IPS-15b (cell line): Measurements from ENCODE around the gene AIFM3.
A peak's percentile ranks its signal among the peaks of the same experiment; 100 is the strongest.

Source experiments
- H3K27me3 ChIP-seq: one replicate; pipeline ENCODE4 v1.6.1; 2013; ENCODE audit warnings: low read length; ENCODE audit not compliant: control insufficient read depth, insufficient read depth
- H3K36me3 ChIP-seq: one replicate; pipeline ENCODE4 v1.6.1; 2013; ENCODE audit warnings: low read length; ENCODE audit not compliant: control insufficient read depth, insufficient read depth
- H3K4me1 ChIP-seq: one replicate; pipeline ENCODE4 v1.6.1; 2013; ENCODE audit warnings: mild to moderate bottlenecking, low read length; ENCODE audit not compliant: control insufficient read depth, insufficient read depth
- H3K4me3 ChIP-seq: one replicate; pipeline ENCODE4 v1.5.1; 2013; ENCODE audit warnings: low read depth, low read length
- H3K9ac ChIP-seq: one replicate; pipeline ENCODE4 v1.6.1; 2013; ENCODE audit warnings: low read depth, mild to moderate bottlenecking, low read length
- H3K9me3 ChIP-seq: one replicate; pipeline ENCODE4 v1.6.1; 2013; ENCODE audit warnings: mild to moderate bottlenecking, low read length; ENCODE audit not compliant: control insufficient read depth, insufficient read depth

The AIFM3 gene

GRCh38 chr22:20973634-20974286, 6.7 kb downstream of the AIFM3 start:
- Histone ChIP-seq H3K9me3 (no peaks in the 10 kb centered on the region), H3K4me3 (no peak overlapping the region), H3K9ac (no peak overlapping the region), H3K36me3 (no peaks in the 10 kb centered on the region), H3K27me3 (peaks cover 76% of the 10 kb centered on the region), H3K4me1 (no peaks in the 10 kb centered on the region)

GRCh38 chr22:20974336-20974955, 7.4 kb downstream of the AIFM3 start:
- no peaks in the 10 kb centered on the region for H3K36me3 ChIP-seq
- peaks cover 72% of the 10 kb centered on the region for H3K27me3 ChIP-seq
- H3K9ac ChIP-seq, result no peak overlapping the region
- H3K4me3 ChIP-seq, result no peak overlapping the region
- H3K4me1 ChIP-seq, result peaks cover 2% of the 10 kb centered on the region
- no peaks in the 10 kb centered on the region for H3K9me3 ChIP-seq

GRCh38 chr22:20975541-20976290, 8.7 kb downstream of the AIFM3 start:
- no peaks in the 10 kb centered on the region for H3K9me3 ChIP-seq
- H3K4me3 ChIP-seq, result no peak overlapping the region
- peaks cover 9% of the 10 kb centered on the region for H3K4me1 ChIP-seq
- H3K27me3 ChIP-seq, result peaks cover 71% of the 10 kb centered on the region
- H3K36me3 ChIP-seq, result no peaks in the 10 kb centered on the region
- no peak overlapping the region for H3K9ac ChIP-seq

- H3K36me3 ChIP-seq, result no peaks in the 10 kb centered on the region
- no peaks in the 10 kb centered on the region for H3K9me3 ChIP-seq
- H3K9ac ChIP-seq, result no peak overlapping the region
- H3K4me1 ChIP-seq, result peaks cover 11% of the 10 kb centered on the region
- peaks cover 69% of the 10 kb centered on the region for H3K27me3 ChIP-seq
- H3K4me3 ChIP-seq, result no peak overlapping the region
Observed at GRCh38 chr22:20976291-20976877, 9.3 kb downstream of the AIFM3 start.

- Histone ChIP-seq H3K4me1 (peaks cover 13% of the 10 kb centered on the region), H3K9ac (no peak overlapping the region), H3K9me3 (no peaks in the 10 kb centered on the region), H3K36me3 (no peaks in the 10 kb centered on the region), H3K27me3 (peaks cover 67% of the 10 kb centered on the region), H3K4me3 (no peak overlapping the region)
Observed at GRCh38 chr22:20977019-20977418, 10.0 kb downstream of the AIFM3 start.

GRCh38 chr22:20977516-20978170, 10.6 kb downstream of the AIFM3 start:
- H3K4me3 ChIP-seq, result no peak overlapping the region
- H3K27me3 ChIP-seq, result peaks cover 66% of the 10 kb centered on the region
- H3K9ac ChIP-seq, result no peak overlapping the region
- H3K9me3 ChIP-seq, result no peaks in the 10 kb centered on the region
- H3K4me1 ChIP-seq, result peaks cover 13% of the 10 kb centered on the region
- H3K36me3 ChIP-seq, result no peaks in the 10 kb centered on the region

GRCh38 chr22:20978419-20978818, 11.4 kb downstream of the AIFM3 start:
- Histone ChIP-seq H3K27me3 (peaks cover 67% of the 10 kb centered on the region), H3K4me3 (no peak overlapping the region), H3K9ac (no peak overlapping the region)

GRCh38 chr22:20979243-20979809, 12.3 kb downstream of the AIFM3 start:
- Histone ChIP-seq H3K27me3 (peaks cover 65% of the 10 kb centered on the region), H3K36me3 (no peaks in the 10 kb centered on the region), H3K9me3 (no peaks in the 10 kb centered on the region), H3K9ac (peak overlapping the region; percentile 60), H3K4me3 (peak overlapping the region; percentile 66), H3K4me1 (peaks cover 17% of the 10 kb centered on the region)

More at GRCh38 chr22:20978419-20978818, 11.4 kb downstream of the AIFM3 start:
- H3K4me1 ChIP-seq, result peaks cover 17% of the 10 kb centered on the region
- H3K9me3 ChIP-seq, result no peaks in the 10 kb centered on the region
- H3K36me3 ChIP-seq, result no peaks in the 10 kb centered on the region

- Histone ChIP-seq H3K9ac (peak overlapping the region; percentile 60), H3K36me3 (no peaks in the 10 kb centered on the region), H3K4me3 (peak overlapping the region; percentile 66), H3K9me3 (no peaks in the 10 kb centered on the region), H3K4me1 (peaks cover 17% of the 10 kb centered on the region), H3K27me3 (peaks cover 58% of the 10 kb centered on the region)
Observed at GRCh38 chr22:20979940-20980453, 12.9 kb downstream of the AIFM3 start.

- peak overlapping the region; percentile 66 for H3K4me3 ChIP-seq
- H3K4me1 ChIP-seq, result peaks cover 17% of the 10 kb centered on the region
- no peak overlapping the region for H3K9ac ChIP-seq
- H3K27me3 ChIP-seq, result peaks cover 54% of the 10 kb centered on the region
- no peaks in the 10 kb centered on the region for H3K9me3 ChIP-seq
- H3K36me3 ChIP-seq, result no peaks in the 10 kb centered on the region
Observed at GRCh38 chr22:20980523-20980922, 13.5 kb downstream of the AIFM3 start.
